ENCODE measurements around the gene NCR3LG1.

NCR3LG1 gene, protein sequence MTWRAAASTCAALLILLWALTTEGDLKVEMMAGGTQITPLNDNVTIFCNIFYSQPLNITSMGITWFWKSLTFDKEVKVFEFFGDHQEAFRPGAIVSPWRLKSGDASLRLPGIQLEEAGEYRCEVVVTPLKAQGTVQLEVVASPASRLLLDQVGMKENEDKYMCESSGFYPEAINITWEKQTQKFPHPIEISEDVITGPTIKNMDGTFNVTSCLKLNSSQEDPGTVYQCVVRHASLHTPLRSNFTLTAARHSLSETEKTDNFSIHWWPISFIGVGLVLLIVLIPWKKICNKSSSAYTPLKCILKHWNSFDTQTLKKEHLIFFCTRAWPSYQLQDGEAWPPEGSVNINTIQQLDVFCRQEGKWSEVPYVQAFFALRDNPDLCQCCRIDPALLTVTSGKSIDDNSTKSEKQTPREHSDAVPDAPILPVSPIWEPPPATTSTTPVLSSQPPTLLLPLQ

DNA sequence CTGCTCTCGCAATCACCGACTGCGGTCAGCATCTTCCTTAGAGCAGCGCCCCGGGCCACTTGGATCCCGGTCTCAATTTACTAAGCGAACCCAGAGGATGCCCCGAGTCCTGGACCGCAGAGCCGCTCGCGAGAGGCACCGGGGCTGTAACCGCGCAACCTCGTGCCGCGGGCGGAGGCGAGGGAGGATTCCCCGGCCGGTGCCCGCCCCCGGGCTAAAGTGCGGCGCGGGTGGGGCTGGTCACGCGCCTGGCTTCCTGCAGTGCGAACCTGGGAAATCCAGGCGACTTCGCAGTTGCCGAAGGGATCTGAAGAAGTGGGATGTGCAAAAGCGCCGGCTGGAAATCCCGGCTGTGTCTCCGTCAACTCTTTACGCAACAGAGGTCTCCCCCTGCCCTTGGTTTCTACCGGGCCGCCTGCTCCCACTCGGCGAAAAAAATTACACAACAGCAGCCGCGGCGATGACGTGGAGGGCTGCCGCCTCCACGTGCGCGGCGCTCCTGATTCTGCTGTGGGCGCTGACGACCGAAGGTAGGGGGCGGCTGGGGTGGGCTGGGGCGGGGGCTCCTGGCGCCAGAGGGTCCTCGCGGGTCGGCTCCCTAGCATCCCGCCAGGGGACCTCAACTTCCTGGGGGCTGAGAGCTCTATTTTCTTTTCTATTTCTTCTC lies at the start of gene NCR3LG1:
TSS of gene NCR3LG1 (plus strand) at position 291 of the 667 bp plus-strand sequence. CDS start at position 461, 170 bp downstream.
- peak; percentile 57 for DNase-seq

DNA sequence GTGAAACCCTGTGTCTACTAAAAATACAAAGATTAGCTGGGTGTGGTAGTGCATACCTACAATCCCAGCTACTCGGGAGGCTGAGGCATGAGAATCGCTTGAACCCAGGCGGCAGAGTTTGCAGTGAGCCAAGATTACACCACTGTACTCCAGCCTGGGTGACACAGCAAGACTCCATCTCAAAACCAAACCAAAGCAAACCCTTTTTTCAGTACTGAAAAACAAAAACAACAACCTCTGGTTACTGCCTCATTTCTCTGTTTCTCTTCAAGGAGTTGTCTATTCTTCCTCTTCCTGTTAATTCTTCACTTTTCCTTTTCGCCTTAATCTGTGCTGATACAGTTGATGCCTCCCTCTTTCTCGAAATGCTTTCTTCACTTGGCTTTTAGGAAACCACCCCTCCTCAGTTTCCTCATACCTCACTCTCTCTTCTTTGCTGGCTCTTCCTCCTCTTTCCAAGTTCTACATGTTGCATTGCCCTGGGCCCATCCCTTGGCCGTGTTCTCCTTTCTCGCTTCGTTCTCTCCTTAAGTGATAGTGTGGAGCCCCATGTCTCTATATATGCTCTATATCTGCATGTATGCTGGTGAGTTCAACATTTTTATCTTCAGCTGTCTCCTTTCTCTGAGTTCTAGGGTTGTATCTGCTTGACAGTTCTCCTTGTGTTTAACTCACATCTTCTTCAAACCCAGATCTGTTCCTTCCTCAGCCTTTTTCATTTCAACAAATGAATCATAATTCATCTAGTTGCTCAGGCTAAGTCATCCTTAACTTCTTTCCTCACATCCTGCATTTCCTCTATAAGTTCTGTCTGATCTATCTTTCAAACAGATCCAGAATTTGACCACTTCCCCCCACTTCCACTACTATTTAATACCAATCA lies 38.0 kb upstream of the NCR3LG1 start:
- DNase-seq, result no peak

DNA sequence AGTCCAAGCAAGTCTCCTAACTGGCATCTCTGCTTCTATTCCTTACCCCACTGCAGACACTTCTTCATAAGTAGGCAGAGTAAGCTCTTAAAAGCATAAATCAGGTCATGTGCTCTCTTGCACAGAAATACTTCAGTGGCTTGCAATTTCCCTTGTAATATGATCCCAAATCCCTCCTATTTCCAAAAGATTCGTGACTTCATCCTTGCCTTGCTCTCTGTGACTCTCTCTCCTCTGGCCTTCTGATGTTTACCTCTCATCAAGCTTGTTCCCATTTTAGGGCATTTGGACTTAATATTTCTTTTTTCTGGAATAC lies 37.4 kb upstream of the NCR3LG1 start:
- DNase-seq, result no peak

DNA sequence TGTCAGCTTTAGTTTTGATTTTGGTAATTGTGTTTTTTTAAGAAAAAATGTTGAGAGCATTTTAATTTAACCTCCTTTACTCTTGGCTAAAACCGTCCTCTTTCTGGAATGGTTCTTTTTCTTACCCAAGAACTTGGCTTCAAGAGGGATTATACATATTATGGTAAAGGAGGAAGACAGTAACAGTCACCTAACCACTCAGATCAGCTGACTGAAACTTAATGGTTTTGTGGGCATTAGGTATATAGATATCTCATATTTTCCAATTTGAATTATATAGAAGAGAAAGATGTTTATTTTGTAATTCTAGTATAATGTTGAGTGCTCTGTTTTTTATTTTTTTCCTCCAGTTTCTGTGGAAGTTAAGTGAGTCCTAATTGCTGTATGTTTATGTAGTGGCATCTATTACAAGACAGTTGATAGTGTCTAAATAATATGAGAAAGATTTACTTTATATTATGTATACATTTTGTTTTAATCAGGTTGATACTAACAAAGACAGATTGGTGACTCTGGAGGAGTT lies 36.6 kb upstream of the NCR3LG1 start:
- no peak for DNase-seq

DNA sequence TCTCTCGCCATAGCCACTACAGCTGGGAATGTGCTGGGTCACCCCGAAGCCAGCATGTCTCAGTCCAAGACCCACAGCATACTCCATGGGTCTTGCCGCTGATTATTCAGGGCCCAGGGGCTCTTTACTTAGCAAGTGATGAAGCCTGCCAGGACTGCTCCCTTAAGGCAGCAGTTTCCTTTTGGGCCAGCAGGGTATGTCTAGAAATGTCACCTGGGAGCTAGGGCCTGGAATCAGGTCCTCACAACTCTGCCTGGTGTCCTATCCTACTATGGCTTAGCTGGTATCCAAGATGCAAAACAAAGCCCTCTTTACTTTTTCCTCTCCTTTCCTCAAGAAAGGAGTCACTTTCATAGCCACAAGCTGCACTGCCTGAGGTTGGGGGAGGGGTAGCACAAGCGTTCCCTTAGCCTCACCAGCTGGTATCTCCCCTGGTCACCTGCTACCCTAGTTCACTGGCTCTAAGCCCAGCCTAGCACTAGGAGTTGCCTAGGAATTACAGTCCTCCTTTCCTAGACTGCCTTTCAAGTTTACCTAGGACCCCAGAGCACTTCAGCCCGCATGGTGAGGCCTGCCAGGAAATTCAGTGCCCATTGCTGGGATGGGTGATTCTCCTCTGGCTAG lies 22.6 kb upstream of the NCR3LG1 start:
- DNase-seq, result no peak

DNA sequence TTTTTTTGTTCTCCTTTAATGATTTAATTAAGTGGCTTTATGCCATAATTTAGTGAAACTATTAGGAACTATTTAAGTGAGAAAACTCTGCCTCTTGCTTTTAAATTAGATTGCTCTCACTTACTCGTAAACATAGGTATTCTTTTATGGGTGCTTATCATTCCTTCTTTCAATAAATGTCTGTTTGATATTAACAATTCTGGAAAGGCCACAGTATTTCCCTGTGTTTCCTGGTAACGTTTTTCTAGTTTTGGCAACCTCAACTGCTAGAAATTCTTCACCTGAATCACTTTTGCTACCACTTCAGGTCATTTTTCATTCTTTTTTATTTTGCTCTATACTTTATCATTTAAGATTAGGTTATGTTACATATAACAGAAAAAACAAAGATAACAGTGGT lies 19.9 kb upstream of the NCR3LG1 start:
- no peak for DNase-seq

DNA sequence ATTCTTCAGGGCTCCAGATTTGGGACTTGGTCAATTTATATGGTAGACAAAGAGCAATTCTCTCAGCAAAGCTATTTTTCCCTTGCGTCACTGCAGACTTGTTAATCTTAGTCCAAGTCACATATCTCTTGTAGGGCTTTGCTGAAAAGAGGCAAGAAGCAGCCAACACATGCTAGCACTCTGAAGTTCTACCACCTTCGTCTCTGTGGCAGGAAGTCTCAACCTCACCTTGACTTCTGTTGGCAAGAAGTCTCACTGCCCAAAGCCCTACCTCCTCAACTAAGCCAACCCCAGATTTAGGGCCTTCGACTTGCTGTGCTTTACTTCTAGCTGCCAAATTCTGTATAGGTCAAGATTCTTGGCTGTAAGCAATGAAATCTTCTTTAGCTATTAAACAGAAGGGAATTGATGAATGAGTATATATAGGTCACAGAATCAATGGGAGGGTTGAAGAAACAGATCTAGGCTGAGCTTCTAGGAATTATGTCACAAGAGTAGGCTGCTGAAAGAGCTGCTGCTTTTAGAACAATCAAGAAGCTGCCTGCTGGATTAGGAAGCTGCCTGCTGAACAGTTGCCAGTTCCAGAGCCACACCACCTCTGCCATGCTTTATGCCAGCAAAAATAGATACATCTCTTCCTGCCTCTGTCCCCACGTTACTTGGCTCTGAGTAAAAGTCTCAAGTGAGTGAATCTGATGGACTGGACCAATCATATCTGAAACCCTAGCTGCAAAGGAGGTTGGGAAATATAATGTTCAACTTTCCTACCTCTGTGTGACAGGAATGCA lies 17.6 kb upstream of the NCR3LG1 start:
- DNase-seq, result no peak

DNA sequence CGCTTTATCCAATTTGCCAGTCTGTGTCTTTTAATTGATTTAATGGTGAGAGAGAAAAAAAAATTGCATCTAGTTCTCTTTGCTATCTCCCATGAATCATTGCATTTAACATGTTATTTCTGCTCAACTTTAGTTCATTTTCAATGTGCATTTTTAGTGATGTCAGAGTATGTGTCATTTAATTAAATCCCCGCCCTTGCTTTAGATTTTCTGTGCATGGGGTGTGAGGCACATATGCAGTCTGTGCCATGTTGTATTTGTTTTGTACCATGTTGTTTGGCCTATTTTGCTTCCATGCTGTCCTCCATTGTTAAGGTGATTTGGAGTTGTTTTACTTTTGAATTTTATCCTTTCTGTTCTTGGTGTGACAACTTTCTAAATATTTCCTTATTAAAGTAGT lies 8.3 kb upstream of the NCR3LG1 start:
- no peak for DNase-seq

DNA sequence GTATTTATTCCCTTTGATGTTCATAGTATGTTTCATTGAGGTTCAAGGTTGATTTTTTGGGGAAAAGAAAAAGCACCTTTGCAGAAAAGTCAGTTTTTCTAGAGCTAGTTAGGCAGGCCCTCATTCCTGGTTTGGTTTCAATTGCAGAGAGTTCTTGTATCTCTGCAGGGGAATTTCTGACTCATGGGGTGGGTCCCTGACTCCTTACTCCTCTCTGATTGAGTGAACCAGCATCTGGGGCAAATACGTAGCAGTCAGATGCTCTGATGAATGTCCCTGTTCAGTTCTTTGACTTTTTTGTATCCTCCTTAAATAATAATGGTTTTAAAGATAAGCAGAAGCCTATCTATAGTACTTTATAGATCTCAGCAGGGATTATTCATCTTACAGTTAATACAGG lies 7.7 kb upstream of the NCR3LG1 start:
- DNase-seq, result no peak

DNA sequence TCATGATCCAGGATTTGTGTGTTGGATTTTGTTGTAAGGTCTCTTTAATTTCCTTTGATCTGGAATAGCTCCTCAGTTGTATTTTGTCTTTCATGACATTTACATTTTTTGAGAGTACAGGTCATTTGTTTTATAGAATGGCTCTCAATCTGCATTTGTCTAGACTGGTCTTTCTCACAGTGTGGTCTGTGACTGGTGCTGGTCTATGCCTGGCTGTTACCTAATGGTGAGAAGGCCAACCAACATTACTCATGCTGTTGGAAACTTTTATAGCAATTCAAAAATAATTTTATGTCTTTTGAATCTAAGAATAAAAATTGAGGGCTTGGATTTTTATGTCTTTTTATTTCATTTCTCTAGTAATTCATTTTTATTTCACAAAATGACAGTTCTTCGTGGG lies 3.9 kb upstream of the NCR3LG1 start:
- DNase-seq, result no peak

DNA sequence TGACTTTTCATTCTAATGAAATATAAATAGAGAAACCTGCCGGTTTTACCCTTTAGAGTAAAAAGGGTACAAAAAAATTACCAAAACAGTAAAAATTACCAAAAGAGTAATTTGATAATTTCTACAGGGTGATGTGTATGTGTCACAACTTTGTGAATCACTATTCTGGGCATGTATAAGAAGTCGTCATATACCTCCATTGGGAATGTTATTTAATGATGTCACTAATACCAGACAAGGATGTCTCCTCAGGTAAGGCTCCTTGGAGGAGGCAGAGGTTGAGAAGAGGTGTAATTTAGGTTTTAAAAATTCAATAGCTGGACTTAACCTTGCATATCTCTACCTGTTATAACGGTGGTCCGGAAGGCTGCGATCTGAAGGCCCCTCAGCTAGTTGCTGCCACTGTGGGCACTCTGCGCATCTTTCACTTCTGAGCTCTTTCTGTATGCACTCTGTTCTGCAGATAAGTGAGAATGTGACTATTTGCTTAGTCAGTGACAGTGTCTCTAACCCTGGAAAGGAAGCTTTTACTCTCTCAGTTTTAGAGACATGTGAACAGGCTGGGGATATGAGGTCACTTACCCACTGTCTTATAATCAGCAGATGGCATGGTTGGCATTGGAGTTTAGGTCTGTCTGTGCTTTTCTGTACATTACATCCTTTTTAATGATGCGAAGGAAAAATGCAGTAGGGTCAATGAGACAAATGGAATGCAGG lies 987 bp upstream of the NCR3LG1 start:
- DNase-seq, result no peak

DNA sequence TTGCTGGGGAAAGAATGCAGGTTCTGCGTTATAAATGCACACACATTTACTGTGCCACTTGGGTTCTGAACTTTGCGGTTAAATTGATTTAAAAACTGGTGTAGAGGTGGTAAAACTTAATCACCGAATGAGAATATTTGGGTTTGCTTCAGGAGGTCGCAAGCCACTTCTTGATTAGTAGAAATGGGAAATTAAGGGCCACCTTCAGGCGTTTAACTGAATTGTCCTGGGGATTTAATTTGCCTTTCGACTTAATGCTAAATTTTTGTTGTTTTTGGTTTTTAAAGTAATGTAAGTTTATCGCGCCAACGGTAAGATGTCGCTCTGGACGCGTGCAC lies 459 bp upstream of the NCR3LG1 start:
- DNase-seq, result no peak

DNA sequence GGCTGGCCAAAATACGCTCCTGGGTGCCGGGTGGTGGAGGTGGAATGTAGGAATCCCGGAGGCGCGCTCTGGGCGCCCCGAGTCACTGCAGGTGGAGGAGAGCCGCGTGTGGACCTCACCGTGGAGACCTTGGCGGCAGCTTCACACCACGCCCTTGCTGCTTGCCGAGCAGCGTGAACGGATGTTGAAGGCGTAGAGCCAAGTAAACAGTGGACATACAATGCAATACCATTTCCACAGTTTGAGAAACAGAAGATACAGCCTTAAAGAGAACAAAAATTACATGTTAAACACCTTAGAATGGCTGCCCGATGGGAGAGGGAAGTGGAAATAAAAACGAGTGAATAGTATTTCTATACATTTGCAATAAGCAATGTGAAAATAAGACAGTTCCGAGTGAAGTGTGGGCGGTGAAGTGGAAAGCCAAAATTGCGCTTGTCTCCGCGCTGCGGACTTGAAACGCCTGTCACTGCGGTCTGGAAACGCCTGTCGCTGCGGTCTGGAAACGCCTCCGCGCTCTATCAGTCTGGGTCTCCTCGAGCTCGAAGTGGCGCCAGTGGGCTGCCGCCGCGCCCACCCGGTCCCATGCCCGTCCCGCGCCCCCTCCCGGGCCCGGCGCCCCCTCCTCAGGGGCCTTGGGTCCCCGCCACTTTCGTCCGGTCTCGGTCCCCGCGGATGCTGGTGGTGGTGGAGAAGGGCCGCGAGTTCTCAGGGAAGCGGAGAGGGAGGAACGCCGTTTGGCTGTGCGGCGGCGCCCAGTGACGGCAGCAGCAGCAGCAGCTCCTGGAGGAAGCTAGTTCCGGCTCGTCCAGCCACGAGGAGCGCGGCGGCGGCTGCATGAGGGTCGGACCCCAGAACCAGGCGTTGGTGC lies 1.6 kb downstream of the NCR3LG1 start:
- DNase-seq, result peak; percentile 82

DNA sequence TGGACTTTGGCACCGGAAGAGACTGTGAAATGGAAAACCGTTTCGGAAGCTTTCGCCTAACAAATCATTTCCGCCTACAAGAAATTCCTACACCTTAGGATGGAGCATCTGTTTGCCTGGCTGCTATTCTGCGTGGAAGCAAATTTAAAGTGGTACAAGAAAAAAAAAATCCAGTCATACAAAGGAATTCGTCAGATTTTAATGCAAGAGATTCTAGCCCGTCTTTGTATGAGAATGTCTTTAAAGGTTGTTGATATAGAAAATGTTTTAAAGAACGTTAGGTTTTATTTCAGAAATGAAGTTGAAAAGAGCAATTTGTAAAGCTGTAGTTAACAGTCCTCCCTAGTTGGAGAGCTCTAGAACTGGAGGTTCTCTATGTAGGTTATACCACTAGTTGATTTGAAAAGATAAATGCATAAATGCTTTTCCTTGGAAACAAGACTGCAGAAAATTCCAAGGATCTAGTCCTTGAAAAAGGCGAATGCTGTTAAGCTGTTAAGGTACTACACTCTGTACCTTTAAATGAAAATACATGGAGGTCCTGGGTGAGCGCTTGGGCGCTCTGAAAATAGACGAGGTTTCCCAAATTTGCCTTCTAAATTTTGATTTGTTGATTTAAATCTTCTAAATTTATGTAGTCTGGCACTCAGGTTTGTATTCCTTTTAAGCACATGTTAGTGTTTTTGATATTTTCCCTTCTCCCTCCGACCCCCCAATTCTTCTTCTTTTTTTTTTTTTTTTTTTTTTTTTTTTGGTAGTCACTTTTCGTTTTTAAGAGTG lies 2.4 kb downstream of the NCR3LG1 start:
- peak; percentile 75 for DNase-seq

DNA sequence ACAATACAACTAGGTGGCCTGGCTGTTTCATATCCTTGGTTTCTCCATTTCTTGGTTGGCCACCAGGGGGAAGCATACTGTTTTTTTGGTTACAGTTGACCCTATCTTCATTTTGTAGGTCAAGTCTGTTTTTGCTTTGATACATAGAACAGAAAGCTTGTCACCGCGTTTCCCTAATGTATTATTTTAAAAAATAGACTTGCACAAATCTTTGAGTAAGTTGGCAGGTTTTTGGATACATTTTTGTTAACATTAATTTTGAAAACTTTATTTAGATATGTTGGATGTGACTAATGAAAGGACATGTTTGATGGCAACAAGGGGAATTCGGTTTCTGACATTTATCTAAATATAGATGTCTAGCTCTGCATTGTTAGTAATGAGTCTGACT lies 3.0 kb downstream of the NCR3LG1 start:
- peak; percentile 66 for DNase-seq

DNA sequence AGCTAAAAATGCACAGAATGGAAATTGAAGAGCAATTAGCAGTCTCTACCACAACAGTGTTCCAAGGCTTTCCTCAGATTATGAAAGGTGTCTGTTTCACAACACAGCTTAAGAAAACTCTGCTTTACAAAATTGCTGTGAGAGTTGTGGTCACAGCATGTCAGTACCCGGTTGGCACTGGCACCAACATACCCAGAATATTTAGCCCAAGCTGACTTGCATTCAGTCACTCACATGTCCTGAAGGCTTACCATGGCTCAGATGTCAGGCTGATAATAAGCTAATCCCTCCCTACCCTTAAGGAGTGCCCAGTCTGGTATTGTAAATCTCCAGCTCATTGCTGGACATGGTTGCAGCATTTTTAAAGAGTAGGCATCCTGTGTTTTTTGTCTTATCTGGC lies 14.9 kb downstream of the NCR3LG1 start:
- DNase-seq, result no peak

DNA sequence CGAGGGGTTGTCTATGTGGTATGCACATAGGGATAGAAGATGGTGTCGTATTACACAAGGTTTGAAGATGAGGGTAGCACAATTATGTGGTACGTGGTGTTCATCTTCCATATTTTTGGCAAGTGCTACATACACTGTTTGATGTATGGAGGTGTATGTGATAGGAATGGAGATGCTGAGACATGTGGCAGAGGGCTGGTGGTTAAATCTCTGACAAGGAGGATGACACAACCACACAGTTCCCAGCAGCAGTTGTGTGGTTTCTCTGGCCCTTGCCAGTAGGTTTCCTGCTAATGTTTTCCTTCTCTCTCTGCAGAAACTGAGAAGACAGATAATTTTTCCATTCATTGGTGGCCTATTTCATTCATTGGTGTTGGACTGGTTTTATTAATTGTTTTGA lies 17.0 kb downstream of the NCR3LG1 start:
- no peak for DNase-seq

DNA sequence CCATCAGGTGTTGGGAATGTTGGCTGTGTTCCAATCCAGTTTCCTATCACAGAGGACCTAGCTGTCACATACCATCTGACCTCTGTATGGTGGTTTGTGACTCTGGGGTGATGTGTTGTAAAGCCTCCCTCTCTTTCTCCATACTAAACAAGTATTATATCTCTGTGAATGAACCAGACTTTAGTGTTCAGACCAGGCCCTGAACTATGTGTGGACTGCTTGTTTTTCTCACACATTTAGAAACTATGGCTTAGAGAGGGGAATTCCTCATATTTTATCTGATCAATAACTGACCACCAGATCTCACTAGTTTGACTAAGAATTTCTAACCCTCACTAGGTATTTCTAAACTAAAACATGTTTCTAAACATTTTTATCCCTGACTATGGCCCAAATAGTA lies 17.5 kb downstream of the NCR3LG1 start:
- no peak for DNase-seq

DNA sequence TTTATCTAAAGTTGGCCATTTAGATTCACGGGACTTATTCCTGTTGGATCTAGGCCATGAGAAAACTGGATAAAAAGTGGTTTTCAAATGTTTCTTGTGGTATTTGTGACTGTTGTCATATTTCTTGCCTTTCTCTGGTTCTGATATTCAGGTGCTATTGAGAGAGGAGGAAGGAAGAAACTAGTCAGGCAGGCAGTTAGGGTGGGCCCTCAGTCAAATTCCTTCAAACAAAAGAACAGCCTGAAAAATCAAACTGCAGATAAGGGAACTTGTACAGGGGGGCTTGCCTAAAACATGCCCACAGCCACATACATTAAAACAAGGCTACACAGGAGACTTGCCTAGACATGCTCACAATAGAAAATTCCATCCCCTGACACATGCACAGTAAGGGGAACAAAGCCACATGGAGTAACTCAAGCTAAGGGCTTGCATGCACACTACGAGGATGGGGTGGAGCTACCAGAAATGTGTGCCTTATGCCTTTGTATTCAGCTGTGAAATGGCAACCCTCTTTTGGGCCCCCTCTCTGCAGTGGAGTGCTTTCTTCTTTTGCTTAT lies 18.2 kb downstream of the NCR3LG1 start:
- no peak for DNase-seq
